Endothelial cell of umbilical vein (primary cell): ENCODE data around the gene TRAPPC2.

ENCODE experiments used
- POLR2A ChIP-seq: IDR thresholded peaks from 2 replicates; pipeline ENCODE4 v1.6.1; 2012; ENCODE audit warnings: low read depth, mild to moderate bottlenecking, control low read depth, low read length
- POLR2AphosphoS5 ChIP-seq: IDR thresholded peaks from 2 replicates; pipeline ENCODE4 v1.6.1; 2012; ENCODE audit warnings: low read depth, mild to moderate bottlenecking, control low read depth, low read length, moderate library complexity; ENCODE audit not compliant: insufficient read depth

DNA sequence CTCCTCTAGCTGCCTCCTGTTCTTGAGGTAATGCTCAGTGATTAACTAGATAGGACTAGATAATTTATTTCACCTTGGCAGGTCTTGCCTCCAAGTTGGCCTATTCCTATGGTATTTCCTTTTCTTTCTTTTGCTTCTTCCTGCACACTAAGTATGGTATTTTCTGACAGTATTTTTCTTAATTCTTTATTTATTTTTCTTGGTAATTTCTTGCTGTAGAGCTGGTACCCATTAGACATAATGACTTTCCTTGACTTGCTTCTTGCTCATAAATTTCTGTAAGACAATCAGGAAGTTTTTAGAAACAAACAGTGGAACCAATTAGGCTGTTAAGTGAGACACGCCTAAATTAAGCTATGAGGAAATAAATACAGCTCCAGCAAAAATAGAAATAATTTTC is 36.0 kb downstream of the TRAPPC2 start:
- TF ChIP-seq POLR2AphosphoS5 (no peak), POLR2A (no peak)
